HG03139 (cell line): ENCODE results near the gene EIF2D.
"Not testable (repeated sequence)": the region's sequence is repeated elsewhere in the genome, so short reads cannot be mapped to it uniquely, and the experiment has no call there.

Experiments
- ATAC-seq: cut with Tn5 transposase; IDR thresholded peaks from one replicate; pipeline ENCODE4 v1.9.1; 2021; ENCODE audit not compliant: unreplicated experiment

Gene EIF2D

GRCh38 chr1:206636671-206637070, 24.4 kb upstream of the EIF2D start:
- no peak for ATAC-seq

- ATAC-seq, result no peak
Observed at GRCh38 chr1:206635978-206636345, 23.7 kb upstream of the EIF2D start.

DNA sequence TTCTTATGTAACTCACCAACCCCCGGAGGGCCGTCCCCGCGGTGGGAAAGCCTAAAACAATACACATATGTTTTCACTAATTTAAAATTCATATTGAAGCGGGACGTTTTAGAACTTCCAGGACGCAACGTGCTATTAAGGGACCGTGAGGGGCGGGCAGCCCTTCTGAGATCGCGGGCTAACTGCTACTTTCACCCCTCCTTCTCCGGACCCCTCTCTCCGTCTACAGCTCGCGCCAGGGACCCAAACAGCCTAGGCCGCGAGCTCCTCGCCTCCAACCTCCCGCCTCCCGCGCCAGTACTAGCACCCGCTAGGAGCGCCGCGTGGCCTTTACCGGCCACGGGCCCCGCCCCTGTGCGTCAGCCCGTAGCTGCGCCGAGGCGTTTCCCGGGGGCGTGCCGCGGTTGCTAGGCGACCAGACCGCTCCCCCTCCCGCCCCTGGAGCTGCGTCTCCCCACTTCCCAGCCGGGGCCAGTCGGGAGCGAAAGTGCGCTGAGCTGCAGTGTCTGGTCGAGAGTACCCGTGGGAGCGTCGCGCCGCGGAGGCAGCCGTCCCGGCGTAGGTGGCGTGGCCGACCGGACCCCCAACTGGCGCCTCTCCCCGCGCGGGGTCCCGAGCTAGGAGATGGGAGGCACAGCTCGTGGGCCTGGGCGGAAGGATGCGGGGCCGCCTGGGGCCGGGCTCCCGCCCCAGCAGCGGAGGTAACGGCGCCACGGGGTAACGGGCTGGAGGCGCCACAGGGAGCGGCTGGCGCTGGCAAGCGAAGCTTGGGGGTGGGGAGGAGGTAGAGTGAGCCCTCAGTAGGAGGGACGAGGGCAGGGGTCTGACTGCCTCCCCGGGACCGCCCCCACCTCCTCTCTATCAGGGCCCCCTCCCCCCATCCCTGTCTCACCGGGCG, 23.1 kb upstream of the EIF2D start, which contains the start of gene DYRK3:
DYRK3 (plus strand) TSS at position 457 of the 898 bp plus-strand sequence; CDS start at position 625, 168 bp downstream.
- peak; percentile 89 for ATAC-seq

DNA sequence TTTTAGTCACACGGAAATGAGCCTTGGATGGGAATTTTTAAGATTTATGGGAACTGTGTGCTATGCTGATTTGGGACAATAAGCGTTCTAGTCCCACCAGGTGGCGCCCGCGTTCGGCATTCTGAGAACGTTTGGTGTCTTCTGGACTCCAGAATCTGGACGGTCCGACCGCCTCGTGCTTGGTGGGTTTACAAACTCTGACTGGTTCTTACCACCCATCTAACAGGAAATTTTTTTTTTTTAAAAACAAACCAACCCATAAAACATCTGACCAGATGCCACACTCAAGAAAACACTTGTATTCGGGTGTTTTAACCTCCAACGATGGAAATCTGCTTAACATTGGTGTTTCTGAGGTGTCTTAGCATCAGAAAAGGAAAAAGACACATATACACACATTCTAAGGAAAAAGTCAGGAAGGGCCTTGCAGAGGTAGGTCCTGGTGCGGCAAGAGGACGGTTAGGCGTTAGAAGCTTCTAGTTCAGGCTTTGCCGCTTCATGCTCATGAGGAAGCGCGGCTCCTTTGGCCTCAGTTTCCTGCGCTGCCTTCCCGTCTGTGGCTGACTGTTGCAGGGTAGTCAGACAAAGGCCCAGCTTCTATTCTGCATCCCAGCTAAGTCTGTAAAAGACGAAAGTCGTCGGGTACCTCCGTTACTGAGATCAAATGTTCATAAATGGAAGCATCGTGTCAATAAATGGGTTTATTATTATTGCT, 22.3 kb upstream of the EIF2D start:
- ATAC-seq, result no peak

DNA sequence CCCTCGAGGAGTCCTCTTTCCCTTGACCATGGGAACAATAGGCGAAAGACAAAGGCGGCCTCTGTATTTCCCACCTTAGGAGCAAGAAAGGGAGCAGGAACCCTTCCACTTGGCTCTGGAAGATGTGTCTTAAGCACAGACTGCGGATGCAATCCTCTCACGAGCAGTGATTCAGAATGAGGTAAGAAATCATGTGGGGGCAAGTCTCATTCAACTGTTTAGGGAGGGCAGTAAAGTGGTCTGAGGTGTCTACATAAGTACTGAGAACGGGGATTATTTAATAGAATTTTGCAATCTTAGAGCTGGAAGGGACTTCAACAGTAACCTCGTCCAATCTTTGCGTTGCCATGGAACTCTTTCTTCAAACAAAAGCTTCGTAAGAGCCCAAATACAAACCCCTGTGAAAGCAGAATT, 21.4 kb upstream of the EIF2D start:
- no peak for ATAC-seq

DNA sequence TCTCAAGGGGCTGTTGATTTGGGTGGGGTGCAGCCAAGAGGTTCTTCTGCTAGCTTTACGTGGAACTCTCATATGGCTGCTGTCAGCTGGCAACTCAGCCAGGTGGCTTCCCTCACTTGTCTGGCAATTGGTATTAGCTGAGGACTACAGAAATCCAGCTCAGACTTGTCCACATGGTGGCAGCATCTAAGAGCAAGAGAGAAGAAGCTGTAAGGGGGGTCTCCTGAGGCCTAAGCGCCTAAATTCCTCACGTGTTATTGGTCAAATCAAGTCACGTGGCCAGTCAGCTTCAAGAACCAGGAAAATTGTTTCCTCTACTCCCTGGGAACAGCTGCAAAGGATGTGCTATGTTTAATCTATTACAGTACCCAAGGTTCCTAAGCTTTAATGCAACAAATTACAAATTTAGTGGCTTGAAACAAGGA, 18.8 kb upstream of the EIF2D start:
- no peak for ATAC-seq

DNA sequence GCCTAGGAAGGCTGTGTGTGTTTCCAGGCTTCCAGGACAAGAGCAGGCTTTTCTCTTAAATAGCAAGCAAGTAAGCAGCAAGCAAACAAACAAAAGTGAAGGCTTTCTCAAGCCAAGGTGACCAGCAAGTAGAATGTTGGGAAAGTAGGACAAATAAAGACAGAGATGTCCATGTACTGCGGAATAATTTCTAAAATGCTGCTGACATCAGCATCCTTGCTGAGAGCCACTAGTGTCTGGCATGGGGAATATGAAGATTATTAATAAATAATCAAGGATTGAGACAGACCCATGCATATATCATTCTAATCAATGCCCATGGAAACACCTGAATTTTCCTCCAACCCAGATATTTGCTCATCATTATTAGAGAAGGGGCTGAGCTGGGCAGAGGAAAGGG, 16.7 kb upstream of the EIF2D start:
- ATAC-seq, result no peak

GRCh38 chr1:206626396-206626795, 14.1 kb upstream of the EIF2D start:
- not testable (repeated sequence) for ATAC-seq

GRCh38 chr1:206609229-206609991, 2.9 kb downstream of the EIF2D start:
- ATAC-seq, result no peak

- no peak for ATAC-seq
Observed at GRCh38 chr1:206608108-206608698, 4.1 kb downstream of the EIF2D start.

- ATAC-seq, result no peak
Observed at GRCh38 chr1:206606867-206607266, 5.4 kb downstream of the EIF2D start.

DNA sequence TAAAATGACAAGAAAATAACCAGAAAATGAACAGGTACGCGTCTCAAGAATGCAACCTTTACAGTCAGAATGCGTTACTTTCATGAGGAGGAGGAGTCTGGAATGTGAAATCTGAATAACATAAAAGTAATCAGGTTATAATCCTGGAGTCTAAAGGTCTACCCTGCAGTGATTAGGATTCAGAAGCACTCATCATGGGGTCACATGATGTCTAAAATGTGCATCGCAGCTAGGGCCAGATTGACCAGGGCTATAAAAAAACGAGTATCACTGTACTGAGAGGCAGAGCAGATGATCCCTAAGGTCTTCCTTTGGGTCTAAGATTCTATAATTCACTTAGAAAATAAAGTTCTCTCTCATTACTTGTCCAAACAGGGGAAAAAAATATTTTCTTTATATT, 7.4 kb downstream of the EIF2D start:
- no peak for ATAC-seq

GRCh38 chr1:206600527-206600926, 11.7 kb downstream of the EIF2D start:
- no peak for ATAC-seq

GRCh38 chr1:206596319-206596666, 16.0 kb downstream of the EIF2D start:
- ATAC-seq, result no peak

DNA sequence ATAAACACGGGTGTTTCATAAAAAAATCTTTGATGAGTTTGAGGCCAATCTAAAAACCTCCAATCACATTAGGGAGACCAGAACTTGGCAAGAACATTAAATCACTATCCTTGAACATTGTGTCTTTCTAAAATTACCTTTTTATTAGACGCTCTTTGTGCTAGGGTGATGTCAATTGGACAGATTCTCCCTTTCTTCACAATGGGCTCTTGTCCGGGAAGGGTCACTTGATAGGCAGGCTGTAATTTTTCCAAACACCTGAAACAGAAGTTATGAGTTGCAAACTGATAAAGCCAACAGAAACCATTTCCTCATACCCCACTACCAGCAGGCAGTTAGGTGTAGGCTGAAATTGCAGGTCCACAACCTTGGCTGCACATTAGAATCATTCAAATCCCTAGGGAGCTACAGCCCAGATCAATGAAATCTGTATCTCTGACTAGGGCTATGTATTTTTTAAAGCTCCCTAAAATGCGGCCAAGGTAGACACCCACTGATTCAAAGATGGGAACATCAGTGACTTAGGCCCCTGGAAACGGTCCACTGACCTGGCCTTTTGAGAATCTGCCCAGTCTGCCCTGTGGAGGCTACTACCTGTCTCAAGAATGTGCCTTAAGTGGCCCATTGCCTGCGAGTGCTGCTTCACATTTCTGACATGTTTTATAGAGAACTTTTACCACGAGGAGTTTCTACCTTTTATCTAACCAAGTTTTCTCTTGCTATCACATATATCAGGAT, 16.5 kb downstream of the EIF2D start:
- no peak for ATAC-seq

- no peak for ATAC-seq
Observed at GRCh38 chr1:206593351-206593925, 18.8 kb downstream of the EIF2D start.

- ATAC-seq, result no peak
Observed at GRCh38 chr1:206591696-206592095, 20.6 kb downstream of the EIF2D start.

DNA sequence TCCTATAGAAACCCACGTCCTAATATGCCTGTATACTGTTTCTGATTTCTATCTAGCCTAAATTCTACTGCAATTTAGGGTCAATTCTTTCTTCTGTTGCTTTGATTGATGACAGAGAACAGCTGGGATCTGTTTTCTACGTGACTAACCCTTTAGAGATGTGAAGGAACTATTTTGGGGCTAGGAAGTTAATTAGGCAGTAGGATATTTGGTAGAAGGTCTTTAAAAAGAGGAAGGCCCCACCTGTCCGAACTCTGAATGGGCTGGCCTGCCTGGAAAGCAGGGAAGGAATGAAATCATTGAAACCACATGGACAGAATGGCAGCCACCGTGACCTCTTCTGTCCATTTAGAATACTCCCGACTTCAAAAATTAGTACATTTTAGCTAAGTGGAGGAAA, 21.0 kb downstream of the EIF2D start:
- no peak for ATAC-seq

- no peak for ATAC-seq
Observed at GRCh38 chr1:206590025-206590758, 22.1 kb downstream of the EIF2D start.
